Breast epithelium (tissue), 4 donors: Measurements from ENCODE around the gene LRRC9. TPM values are rescaled to one million over a fixed set of nuclear protein-coding genes. Genes with fewer than 3 reads are reported as not detected.

Source experiments
- DNase-seq, 2 donors: peaks; one replicate each; pipeline ENCODE4 v3.0.0-alpha.2; 2019; ENCODE audit warnings: low spot score in 2 of 2
- H3K27ac ChIP-seq, 2 donors: fragments of 200-600 bp; sonication (generic) in 1 of 2; one replicate each; pipeline ENCODE4 v1.5.1; 2016 to 2019; ENCODE audit warnings: mild to moderate bottlenecking in 1 of 2
- H3K27me3 ChIP-seq, 2 donors: fragments of 200-600 bp; sonication (generic) in 1 of 2; one replicate each; pipeline versions ENCODE4 v1.5.1 to v1.6.0; 2017 to 2019; ENCODE audit warnings: control low read depth in 1 of 2, mild to moderate bottlenecking in 1 of 2
- H3K36me3 ChIP-seq: fragments of 200-600 bp; one replicate; pipeline ENCODE4 v1.5.1; 2019
- H3K4me1 ChIP-seq, 2 donors: fragments of 200-600 bp; sonication (generic); one replicate each; pipeline ENCODE4 v1.5.1; 2016 to 2019; ENCODE audit warnings: control low read depth in 1 of 2
- H3K4me3 ChIP-seq, 3 donors: fragments of 200-600 bp; sonication (generic); 1 replicate in 2 of 3; 2 replicates in 1 of 3; pipeline ENCODE4 v1.5.1; 2016 to 2019; ENCODE audit warnings: mild to moderate bottlenecking in 3 of 3, moderate library complexity in 2 of 3
- H3K9me3 ChIP-seq, 2 donors: fragments of 200-600 bp; sonication (generic) in 1 of 2; one replicate each; pipeline ENCODE4 v1.5.1; 2016 to 2019; ENCODE audit warnings: control low read depth in 1 of 2
- POLR2A ChIP-seq: fragments of 450-650 bp; IDR thresholded peaks from one replicate; pipeline ENCODE4 v1.6.1; 2016; ENCODE audit warnings: antibody characterized with exemption, mild to moderate bottlenecking, moderate library complexity
- POLR2AphosphoS5 ChIP-seq, 3 donors: sonication (generic); formaldehyde crosslinking; IDR thresholded peaks; one replicate each; pipeline ENCODE4 v1.6.1; 2017; ENCODE audit warnings: antibody characterized with exemption in 3 of 3
- intact Hi-C: fragments of 100-400 bp; cut with DNase I; formaldehyde crosslinking; loops from one replicate; pipeline ENCODE4 v1.15.1; 2023; ENCODE audit warnings: low total_unique reads
- total RNA-seq, 3 donors: library from RNA; depleted of rRNA; stranded (reverse); fragments of >200 nt; gene quantifications; one replicate each; pipeline ENCODE4 v1.1.0, GENCODE V29; 2016
- TF ChIP-seq, protein P1 (sequence below), 3 donors: fragments of 450-650 bp; IDR thresholded peaks; one replicate each; pipeline ENCODE4 v1.5.1; 2016 to 2017; ENCODE audit warnings: antibody characterized with exemption in 3 of 3, mild to moderate bottlenecking in 3 of 3, moderate library complexity in 3 of 3

Gene LRRC9
- total RNA-seq, result under 1 TPM in 1 of 3 donors, not detected in 2; 0.16 TPM

- no peaks in the 10 kb centered on the region for H3K36me3 ChIP-seq
- intact Hi-C loops, result no loop called here
- H3K9me3 ChIP-seq, result no peaks in the 10 kb centered on the region
- no peak for DNase-seq
- TF ChIP-seq, protein P1, sequence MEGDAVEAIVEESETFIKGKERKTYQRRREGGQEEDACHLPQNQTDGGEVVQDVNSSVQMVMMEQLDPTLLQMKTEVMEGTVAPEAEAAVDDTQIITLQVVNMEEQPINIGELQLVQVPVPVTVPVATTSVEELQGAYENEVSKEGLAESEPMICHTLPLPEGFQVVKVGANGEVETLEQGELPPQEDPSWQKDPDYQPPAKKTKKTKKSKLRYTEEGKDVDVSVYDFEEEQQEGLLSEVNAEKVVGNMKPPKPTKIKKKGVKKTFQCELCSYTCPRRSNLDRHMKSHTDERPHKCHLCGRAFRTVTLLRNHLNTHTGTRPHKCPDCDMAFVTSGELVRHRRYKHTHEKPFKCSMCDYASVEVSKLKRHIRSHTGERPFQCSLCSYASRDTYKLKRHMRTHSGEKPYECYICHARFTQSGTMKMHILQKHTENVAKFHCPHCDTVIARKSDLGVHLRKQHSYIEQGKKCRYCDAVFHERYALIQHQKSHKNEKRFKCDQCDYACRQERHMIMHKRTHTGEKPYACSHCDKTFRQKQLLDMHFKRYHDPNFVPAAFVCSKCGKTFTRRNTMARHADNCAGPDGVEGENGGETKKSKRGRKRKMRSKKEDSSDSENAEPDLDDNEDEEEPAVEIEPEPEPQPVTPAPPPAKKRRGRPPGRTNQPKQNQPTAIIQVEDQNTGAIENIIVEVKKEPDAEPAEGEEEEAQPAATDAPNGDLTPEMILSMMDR (IDR thresholded peaks at IDR 0.05), result no peak
- no peak for TF ChIP-seq POLR2AphosphoS5 (IDR thresholded peaks at IDR 0.05)
- no peak for TF ChIP-seq POLR2A
- no peak within 1 kb of the TSS for H3K27ac ChIP-seq
- H3K27me3 ChIP-seq, result peaks cover 0 to 19% of the 10 kb centered on the region in 2 donors
- no peaks in the 10 kb centered on the region for H3K4me1 ChIP-seq
- peak within 1 kb of the TSS; percentile 39 to 60 (median 47) for H3K4me3 ChIP-seq
Measured at GRCh38 chr14:59919570-59920377, at the start of gene LRRC9. Gene LRRC9, plus strand, starts transcription at chr14:59920144.

- peak; percentile 29 to 72 for DNase-seq
- H3K36me3 ChIP-seq, result no peaks in the 10 kb centered on the region
- intact Hi-C loops, result no loop called here
- peaks cover 0 to 10% of the 10 kb centered on the region in 2 donors for H3K27me3 ChIP-seq
- TF ChIP-seq POLR2AphosphoS5 (IDR thresholded peaks at IDR 0.05) (peak in 1 of 3 donors; percentile 65), POLR2A (no peak)
- H3K4me3 ChIP-seq, result peak within 1 kb of the TSS; percentile 54 to 91 (median 76)
- no peaks in the 10 kb centered on the region for H3K9me3 ChIP-seq
- peak within 1 kb of the TSS; percentile 45 to 84 for H3K27ac ChIP-seq
- H3K4me1 ChIP-seq, result no peaks in the 10 kb centered on the region
Measured at GRCh38 chr14:59870277-59871165, 49.4 kb upstream of the LRRC9 start, which contains the start of gene RTN1. Gene RTN1, minus strand, starts transcription at chr14:59870776. Its CDS starts 146 bp downstream, at chr14:59870630.

DNA sequence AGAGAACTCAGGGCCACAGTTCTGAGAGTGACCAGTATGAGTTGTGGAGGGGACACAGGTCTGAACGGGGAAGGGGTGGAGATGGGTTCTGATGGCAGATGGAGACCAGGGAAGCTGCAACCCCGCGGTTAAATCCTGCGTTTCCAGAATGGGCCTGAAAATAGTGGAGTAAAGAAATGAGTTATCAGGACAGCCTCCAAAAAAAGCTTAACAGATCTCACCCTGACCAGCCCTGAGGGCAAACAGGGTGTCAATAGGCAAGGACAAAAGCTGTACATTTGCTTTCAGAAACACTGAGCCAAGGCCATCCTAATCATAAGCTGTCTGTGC, 48.8 kb upstream of the LRRC9 start:
- TF ChIP-seq, protein P1 (IDR thresholded peaks at IDR 0.05), result no peak
- no peak for TF ChIP-seq POLR2AphosphoS5 (IDR thresholded peaks at IDR 0.05)
- TF ChIP-seq POLR2A, result no peak
- Histone ChIP-seq H3K4me1 (no peaks in the 10 kb centered on the region), H3K9me3 (no peaks in the 10 kb centered on the region), H3K36me3 (no peaks in the 10 kb centered on the region), H3K27ac (peak overlapping the region; percentile 45 to 84), H3K4me3 (peak overlapping the region; percentile 54 to 91 (median 76)), H3K27me3 (peaks cover 0 to 10% of the 10 kb centered on the region in 2 donors)
- no peak for DNase-seq
- intact Hi-C loops, result no loop called here

DNA sequence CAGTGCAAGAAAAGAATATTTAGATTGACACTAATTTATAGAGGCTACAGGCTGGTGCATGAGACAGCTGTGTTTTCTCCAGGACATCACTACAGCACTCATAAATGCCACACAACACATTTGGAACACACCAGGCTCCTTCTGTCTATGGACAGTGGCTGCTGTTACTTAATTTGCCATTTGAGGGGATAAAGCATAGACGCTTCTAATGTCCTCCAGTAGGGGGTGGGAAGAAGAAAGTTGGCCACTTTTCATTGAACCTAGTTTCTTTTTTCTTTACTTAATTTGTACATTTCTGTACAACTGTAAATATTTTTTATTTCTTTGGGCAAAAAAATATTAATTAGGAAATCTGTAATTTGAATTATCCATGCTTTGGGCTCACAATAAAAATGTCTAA, 37.0 kb upstream of the LRRC9 start:
- no peak overlapping the region for H3K4me3 ChIP-seq
- no peaks in the 10 kb centered on the region for H3K36me3 ChIP-seq
- TF ChIP-seq, protein P1 (IDR thresholded peaks at IDR 0.05), result no peak
- TF ChIP-seq POLR2AphosphoS5 (IDR thresholded peaks at IDR 0.05), result no peak
- no peak for TF ChIP-seq POLR2A
- no peaks in the 10 kb centered on the region for H3K4me1 ChIP-seq
- no peak for DNase-seq
- H3K27me3 ChIP-seq, result no peaks in the 10 kb centered on the region
- H3K9me3 ChIP-seq, result no peaks in the 10 kb centered on the region
- H3K27ac ChIP-seq, result no peak overlapping the region
- intact Hi-C loops, result no loop called here

DNA sequence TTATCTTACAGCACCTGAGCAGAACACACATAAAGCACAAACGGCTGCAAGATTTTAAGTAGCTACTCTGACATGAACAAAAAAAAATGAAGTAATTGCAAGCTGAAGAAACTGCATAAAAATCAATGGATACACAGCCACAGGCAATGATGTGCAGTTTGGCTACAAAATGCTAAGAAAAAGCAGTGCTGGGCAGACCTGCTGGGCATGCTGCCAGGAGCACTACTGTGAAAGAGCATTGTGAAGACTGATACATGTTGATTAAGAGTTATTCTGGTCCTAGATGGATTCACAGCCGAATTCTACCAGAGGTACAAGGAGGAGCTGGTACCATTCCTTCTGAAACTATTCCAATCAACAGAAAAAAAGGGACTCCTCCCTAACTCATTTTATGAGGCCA, 29.3 kb upstream of the LRRC9 start:
- intact Hi-C loops, result no loop called here
- H3K4me1 ChIP-seq, result no peaks in the 10 kb centered on the region
- no peaks in the 10 kb centered on the region for H3K36me3 ChIP-seq
- TF ChIP-seq POLR2A (no peak), POLR2AphosphoS5 (IDR thresholded peaks at IDR 0.05) (no peak)
- TF ChIP-seq, protein P1 (IDR thresholded peaks at IDR 0.05), result no peak
- DNase-seq, result no peak
- no peak overlapping the region for H3K27ac ChIP-seq
- no peaks in the 10 kb centered on the region for H3K9me3 ChIP-seq
- H3K27me3 ChIP-seq, result no peaks in the 10 kb centered on the region
- H3K4me3 ChIP-seq, result no peak overlapping the region
